Left cardiac atrium (tissue), 4 donors: ENCODE results near the gene PLAC8L1. TPM values are rescaled to one million over a fixed set of nuclear protein-coding genes. Genes with fewer than 3 reads are reported as not detected.

Source experiments
- ATAC-seq, 2 donors: fragments of 200-7000 bp; cut with Tn5 transposase; one replicate each; pipeline ENCODE4 v1.9.1; 2020; ENCODE audit warnings: mild to moderate bottlenecking in 2 of 2, moderate library complexity in 2 of 2
- DNase-seq: peaks from one replicate; pipeline ENCODE4 v3.0.0-alpha.2; 2020
- intact Hi-C, 2 donors: fragments of 100-400 bp; cut with DNase I; formaldehyde crosslinking; loops; one replicate each; pipeline versions ENCODE4 v1.14.1 to v1.15.1; 2022 to 2023
- total RNA-seq, 2 donors: library from RNA; stranded (reverse); fragmentation: NEBNext Ultra II Directional; extraction: Animal tissue kit (Norgen Biotek cat#: 25700); gene quantifications; one replicate each; pipeline ENCODE4 v1.2.1, GENCODE V29; 2021
- donor health status: DM: no; HTN: yes; CAD: no.
- donor health status: DM: no; HTN: yes; CAD: no; lungs with severe emphysema.
- donor health status: DM: yes; HTN: yes; CAD: no.
- donor health status: Dilated cardiomyopathy.

PLAC8L1 gene
- total RNA-seq, 2 donors from 2014 or later: 0.62 TPM; not detected in 1

GRCh38 chr5:146051678-146052077, 53.7 kb downstream of the PLAC8L1 start:
- intact Hi-C loops: loop anchor here in 1 of 2 donors (5.0 to 10.0 kb wide), 2 partner anchors 217 to 349 kb away; partner anchors contain the start of gene PRELID2
- ATAC-seq: no peak
- no peak for DNase-seq

DNA sequence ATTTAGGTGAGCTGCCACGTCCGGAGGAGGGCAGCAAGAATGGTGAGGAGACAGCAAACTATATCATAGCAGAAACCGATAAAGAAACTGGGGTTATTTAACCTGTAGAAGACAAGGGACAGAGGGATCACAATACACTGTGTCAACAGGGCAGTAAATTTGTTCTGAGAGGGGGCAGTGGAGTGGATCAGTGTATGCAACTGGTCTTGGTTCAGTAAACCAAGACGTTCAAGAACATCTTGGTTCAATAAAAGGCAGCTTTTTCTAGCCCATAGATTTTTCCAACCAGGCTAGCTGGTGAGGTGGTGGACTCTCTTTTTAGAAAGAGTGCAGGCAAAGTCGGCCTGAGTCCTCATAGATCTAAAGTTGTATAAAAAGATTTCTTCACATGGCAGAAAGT, 55.3 kb downstream of the PLAC8L1 start:
- intact Hi-C loops: loop anchor here in 1 of 2 donors (5.0 to 10.0 kb wide), 2 partner anchors 215 to 348 kb away; partner anchors contain the start of gene PRELID2
- no peak for DNase-seq
- no peak for ATAC-seq

- ATAC-seq: no peak
- intact Hi-C loops: loop anchor here in 1 of 2 donors (5.0 to 10.0 kb wide), 5 partner anchors 115 to 1845 kb away; partner anchors contain the start of genes PRELID2 and SH3RF2
- DNase-seq: no peak
These were observed 55.7 kb downstream of the PLAC8L1 start for GRCh38 chr5:146049704-146050026.

GRCh38 chr5:146048994-146049703, 56.2 kb downstream of the PLAC8L1 start:
- intact Hi-C loops: loop anchor here in 1 of 2 donors (10.0 kb wide), 3 partner anchors 114 to 1844 kb away; partner anchors contain the start of gene SH3RF2
- ATAC-seq: peak; percentile 62 to 65

GRCh38 chr5:146047396-146047795, 58.0 kb downstream of the PLAC8L1 start:
- intact Hi-C loops: loop anchor here in 1 of 2 donors (10.0 kb wide), 3 partner anchors 113 to 1843 kb away; partner anchors contain the start of gene SH3RF2
- ATAC-seq (peak; percentile 55 to 64), DNase-seq (no peak)

More at GRCh38 chr5:146048994-146049703, 56.2 kb downstream of the PLAC8L1 start:
- peak; percentile 29 for DNase-seq

DNA sequence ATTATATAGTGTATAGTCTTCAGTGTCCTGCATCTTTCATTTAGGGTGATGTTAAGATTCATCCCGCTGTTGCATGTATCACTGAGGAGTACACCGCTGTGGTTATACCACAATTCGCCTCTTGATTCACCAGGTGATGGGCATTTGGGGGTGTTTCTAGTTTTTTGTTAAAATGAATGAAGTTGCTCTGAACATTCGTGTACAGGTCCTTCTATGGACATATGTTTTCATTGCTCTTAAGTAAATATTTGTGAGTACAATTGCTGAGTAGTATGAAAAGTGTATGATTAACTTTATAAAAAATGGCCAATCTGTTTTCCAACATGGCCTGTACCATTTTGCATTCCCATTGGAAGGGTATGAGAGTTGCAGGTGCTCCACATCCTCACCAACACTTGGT, 61.7 kb downstream of the PLAC8L1 start:
- intact Hi-C loops: loop anchor here in 1 of 2 donors (10.0 kb wide), 3 partner anchors 109 to 1839 kb away; partner anchors contain the start of gene SH3RF2
- DNase-seq (no peak), ATAC-seq (no peak)

- peak; percentile 33 for DNase-seq
- peak; percentile 14 to 66 for ATAC-seq
- intact Hi-C loops: loop anchor here in 1 of 2 donors (10.0 kb wide), 3 partner anchors 108 to 1838 kb away; partner anchors contain the start of gene SH3RF2
These were observed 62.6 kb downstream of the PLAC8L1 start for GRCh38 chr5:146042628-146043279.

DNA sequence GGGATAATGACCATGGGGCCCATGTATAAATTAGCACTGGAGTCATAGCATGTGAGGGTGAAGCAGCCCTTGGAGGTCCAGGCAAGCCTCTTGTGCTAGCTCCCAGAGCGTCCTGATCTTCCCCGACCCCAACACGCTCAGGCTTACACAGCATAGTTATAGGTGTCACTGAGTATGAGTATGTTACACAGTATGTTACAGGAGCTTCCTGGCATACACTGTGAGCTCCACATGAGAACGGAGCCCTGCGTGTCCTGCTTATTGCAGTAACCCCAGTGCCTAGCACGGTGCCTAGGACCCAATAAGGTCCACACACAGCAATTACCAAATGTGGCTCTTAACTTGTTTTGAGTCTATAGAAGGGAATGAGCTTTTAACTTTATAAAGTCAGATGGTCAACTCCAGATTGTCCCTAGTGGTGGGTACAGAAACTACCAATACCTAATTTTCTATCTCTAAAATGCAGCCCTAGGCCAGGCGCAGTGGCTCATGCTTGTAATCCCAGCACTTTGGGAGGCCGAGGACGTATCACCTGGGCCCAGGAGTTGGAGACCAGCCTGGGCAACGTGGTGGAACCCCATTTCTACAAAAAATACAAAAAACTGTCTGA, 64.1 kb downstream of the PLAC8L1 start:
- DNase-seq (no peak), ATAC-seq (peak; percentile 31 to 44)
- intact Hi-C loops: loop anchor here in 1 of 2 donors (10.0 kb wide), 3 partner anchors 106 to 1836 kb away; partner anchors contain the start of gene SH3RF2

DNA sequence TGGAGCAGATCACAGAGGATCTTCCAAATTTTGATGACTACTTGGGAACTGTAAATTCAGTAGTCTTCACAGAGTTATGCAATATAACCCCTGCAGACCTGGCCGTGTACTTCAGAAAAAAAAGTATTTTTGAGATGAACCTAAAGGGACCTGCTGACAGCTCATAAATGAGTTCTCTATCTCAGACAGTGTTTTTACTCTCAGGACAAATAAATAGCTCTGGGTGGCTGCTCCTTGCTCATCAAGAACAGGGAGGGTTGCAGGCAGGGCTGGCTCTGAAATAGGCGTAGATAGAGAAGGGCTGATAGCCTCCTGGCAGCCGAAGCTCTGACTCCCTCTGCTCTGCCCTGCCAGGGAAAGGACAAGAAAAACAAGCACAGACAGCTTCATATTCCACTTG, 64.8 kb downstream of the PLAC8L1 start:
- ATAC-seq: peak; percentile 79 to 95
- intact Hi-C loops: loop anchor here in 1 of 2 donors (10.0 kb wide), 3 partner anchors 106 to 1836 kb away; partner anchors contain the start of gene SH3RF2
- peak; percentile 29 for DNase-seq

GRCh38 chr5:146039420-146039819, 66.0 kb downstream of the PLAC8L1 start:
- DNase-seq (no peak), ATAC-seq (peak in 1 of 2 donors; percentile 48)
- intact Hi-C loops: no loop called here

- intact Hi-C loops: no loop called here
- ATAC-seq: no peak
- DNase-seq: no peak
These were observed 70.8 kb downstream of the PLAC8L1 start for GRCh38 chr5:146034605-146035004.

Other genes with a start within 250 kb of the PLAC8L1 start
- gene GRXCR2, start 232.6 kb downstream of the PLAC8L1 start, total RNA-seq: 1 to 10 TPM in 1 of 2 donors, under 1 TPM in 1; 0.60 to 1.9 TPM
- 100 to 1,000 TPM in 1 of 2 donors, 10 to 100 TPM in 1; 56.2 to 179 TPM for gene SH3RF2, start 169.0 kb downstream of the PLAC8L1 start, total RNA-seq
- 100 to 1,000 TPM in 1 of 2 donors, 10 to 100 TPM in 1; 76.4 to 106 TPM for gene LARS1, start 77.1 kb upstream of the PLAC8L1 start, total RNA-seq
- gene RBM27, start 98.0 kb upstream of the PLAC8L1 start, total RNA-seq: 10 to 100 TPM; 12.5 to 13.7 TPM
- under 1 TPM in 1 of 2 donors, not detected in 1; 0.16 TPM for gene POU4F3, start 233.3 kb upstream of the PLAC8L1 start, total RNA-seq